ENCODE data around the gene CACNA2D3.

The CACNA2D3 gene

GRCh38 chr3:54171509-54171908 is 49.2 kb downstream of the CACNA2D3 start:
- intact Hi-C loops (cut with DNase I; ENCODE audit: low total_unique reads): no loop called here
- Histone ChIP-seq H3K9me3 (no peaks in the 10 kb centered on the region), H3K4me3 (no peak overlapping the region), H3K27ac (no peak overlapping the region), H3K4me1 (peaks cover 0 to 2% (median 0%) of the 10 kb centered on the region in 4 donors), H3K36me3 (no peaks in the 10 kb centered on the region), H3K27me3 (no peaks in the 10 kb centered on the region)
- no peak for TF ChIP-seq CTCF (IDR thresholded peaks at IDR 0.05)
- DNase-seq: no peak

- no peaks in the 10 kb centered on the region for H3K9me3 ChIP-seq
- TF ChIP-seq CTCF (IDR thresholded peaks at IDR 0.05): no peak
- peaks cover 0 to 6% (median 0%) of the 10 kb centered on the region in 4 donors for H3K4me1 ChIP-seq
- no peak overlapping the region for H3K4me3 ChIP-seq
- no peaks in the 10 kb centered on the region for H3K36me3 ChIP-seq
- no peak for DNase-seq
- intact Hi-C loops (cut with DNase I; ENCODE audit: low total_unique reads): no loop called here
- H3K27me3 ChIP-seq: no peaks in the 10 kb centered on the region
- no peak overlapping the region for H3K27ac ChIP-seq
Observed at GRCh38 chr3:54171951-54172350, 49.6 kb downstream of the CACNA2D3 start.

- DNase-seq: no peak
Observed at GRCh38 chr3:54173371-54173770, 51.0 kb downstream of the CACNA2D3 start.

GRCh38 chr3:54176106-54176505 is 53.8 kb downstream of the CACNA2D3 start:
- no peak for TF ChIP-seq CTCF (IDR thresholded peaks at IDR 0.05)
- no peaks in the 10 kb centered on the region for H3K9me3 ChIP-seq
- no peaks in the 10 kb centered on the region for H3K36me3 ChIP-seq
- no peaks in the 10 kb centered on the region for H3K27me3 ChIP-seq
- DNase-seq: no peak
- H3K4me3 ChIP-seq: no peak overlapping the region
- no peak overlapping the region for H3K27ac ChIP-seq
- H3K4me1 ChIP-seq: peaks cover 0 to 8% (median 0%) of the 10 kb centered on the region in 4 donors
- intact Hi-C loops (cut with DNase I; ENCODE audit: low total_unique reads): no loop called here

More at GRCh38 chr3:54173371-54173770, 51.0 kb downstream of the CACNA2D3 start:
- no peaks in the 10 kb centered on the region for H3K27me3 ChIP-seq
- H3K27ac ChIP-seq: no peak overlapping the region
- peaks cover 0 to 8% (median 0%) of the 10 kb centered on the region in 4 donors for H3K4me1 ChIP-seq
- no peaks in the 10 kb centered on the region for H3K9me3 ChIP-seq
- TF ChIP-seq CTCF (IDR thresholded peaks at IDR 0.05): no peak
- no peak overlapping the region for H3K4me3 ChIP-seq
- H3K36me3 ChIP-seq: no peaks in the 10 kb centered on the region
- intact Hi-C loops (cut with DNase I; ENCODE audit: low total_unique reads): no loop called here

- Histone ChIP-seq H3K9me3 (no peaks in the 10 kb centered on the region), H3K4me1 (peaks cover 0 to 8% (median 0%) of the 10 kb centered on the region in 4 donors), H3K36me3 (no peaks in the 10 kb centered on the region), H3K4me3 (no peak overlapping the region), H3K27ac (no peak overlapping the region), H3K27me3 (no peaks in the 10 kb centered on the region)
- TF ChIP-seq CTCF (IDR thresholded peaks at IDR 0.05): no peak
- intact Hi-C loops (cut with DNase I; ENCODE audit: low total_unique reads): no loop called here
- no peak for DNase-seq
Observed at GRCh38 chr3:54177816-54178215, 55.5 kb downstream of the CACNA2D3 start.

- intact Hi-C loops (cut with DNase I; ENCODE audit: low total_unique reads): no loop called here
- peaks cover 0 to 8% (median 0%) of the 10 kb centered on the region in 4 donors for H3K4me1 ChIP-seq
- no peak for TF ChIP-seq CTCF (IDR thresholded peaks at IDR 0.05)
Observed at GRCh38 chr3:54178376-54178775, 56.0 kb downstream of the CACNA2D3 start.

More at GRCh38 chr3:54178376-54178775, 56.0 kb downstream of the CACNA2D3 start:
- Histone ChIP-seq H3K4me3 (no peak overlapping the region), H3K27ac (no peak overlapping the region), H3K9me3 (no peaks in the 10 kb centered on the region), H3K27me3 (no peaks in the 10 kb centered on the region), H3K36me3 (no peaks in the 10 kb centered on the region)
- DNase-seq: no peak
